Pancreas (tissue), 10 donors: ENCODE data around the gene RTKN2. TPM values are rescaled to one million over a fixed set of nuclear protein-coding genes. Genes with fewer than 3 reads are reported as not detected.

ENCODE experiments used
- ATAC-seq, 4 donors: fragments of 200-7000 bp; cut with Tn5 transposase; one replicate each; pipeline versions ENCODE4 v1.8.0 to v1.9.1; 2020; ENCODE audit warnings: mild to moderate bottlenecking in 4 of 4, moderate library complexity in 4 of 4
- DNase-seq, 6 donors: peaks; one replicate each; pipeline ENCODE4 v3.0.0-alpha.2; 2020
- FAIRE-seq: peaks from 2 replicates; lab custom pipeline; 2012; peaks lifted over from hg19 to GRCh38; lab: Jason Lieb, UNC
- H3K27ac ChIP-seq, 4 donors: fragments of 200-600 bp; sonication (generic); 1 replicate in 3 of 4; 2 replicates in 1 of 4; pipeline versions ENCODE4 v1.5.0 to v1.8.0; 2020
- H3K27me3 ChIP-seq, 4 donors: fragments of 200-600 bp; one replicate each; pipeline ENCODE4 v1.8.0; 2021
- H3K36me3 ChIP-seq, 3 donors: fragments of 200-600 bp; sonication (generic) in 1 of 3; one replicate each; pipeline versions ENCODE4 v1.5.0 to v1.8.0; 2020 to 2021
- H3K4me1 ChIP-seq, 3 donors: fragments of 200-600 bp; one replicate each; pipeline ENCODE4 v1.8.0; 2021
- H3K4me3 ChIP-seq, 4 donors: fragments of 200-600 bp; sonication (generic) in 2 of 4; one replicate each; pipeline versions ENCODE4 v1.5.0 to v1.8.0; 2020 to 2021
- H3K9me3 ChIP-seq, 4 donors: fragments of 200-600 bp; one replicate each; pipeline ENCODE4 v1.8.0; 2021
- CTCF ChIP-seq, 4 donors: fragments of 200-600 bp; sonication (generic) in 3 of 4; IDR thresholded peaks; one replicate each; pipeline versions ENCODE4 v1.5.0 to v1.8.0; 2021; ENCODE audit warnings: antibody characterized with exemption in 4 of 4
- WGBS, 2 donors: extraction: QIAGEN DNeasy Blood & Tissue Kit; methylation state at CpG; one replicate each; pipeline ENCODE4 v1.1.7; 2013; 5-methylcytosine and 5-hydroxymethylcytosine counted together
- intact Hi-C, 3 donors: fragments of 100-400 bp; cut with DNase I; formaldehyde crosslinking; loops; one replicate each; pipeline versions ENCODE4 v1.11.1 to v1.14.2; 2022
- polyA plus RNA-seq, 2 donors: library from polyadenylated mRNA; stranded (reverse); fragments of 200-250 nt; gene quantifications; one replicate each; pipeline ENCODE4 v1.2.3, GENCODE V29; 2013
- total RNA-seq, 6 donors: library from RNA; stranded (reverse); fragmentation: NEBNext Ultra II Directional in 4 of 6; extraction: Animal tissue kit (Norgen Biotek cat#: 25700) in 4 of 6; gene quantifications; one replicate each; pipeline versions ENCODE4 v1.2.1 to v1.2.4, GENCODE V29; 2021 to 2023
- donor health status: healthy with polysubstance abuse.
- donor health status: DM: no; HTN: no; CAD: no; lungs with moderate emphysema.
- donor health status: DM: no; HTN: no; CAD: no.
- donor health status: control.
- donor health status: control.
- donor health status: Bipolar disorder and iron deficiency.
- donor health status: DM: yes; HTN: yes; CAD: no.
- donor health status: DM: no; HTN: no; CAD: no.
- donor health status: DM: no; HTN: no; CAD: no.
- donor health status: DM: yes; HTN: yes; CAD: no.

The RTKN2 gene
- total and polyA plus RNA-seq, 8 donors, result 0.04 to 0.31 (median 0.16) TPM; not detected in 1

DNA sequence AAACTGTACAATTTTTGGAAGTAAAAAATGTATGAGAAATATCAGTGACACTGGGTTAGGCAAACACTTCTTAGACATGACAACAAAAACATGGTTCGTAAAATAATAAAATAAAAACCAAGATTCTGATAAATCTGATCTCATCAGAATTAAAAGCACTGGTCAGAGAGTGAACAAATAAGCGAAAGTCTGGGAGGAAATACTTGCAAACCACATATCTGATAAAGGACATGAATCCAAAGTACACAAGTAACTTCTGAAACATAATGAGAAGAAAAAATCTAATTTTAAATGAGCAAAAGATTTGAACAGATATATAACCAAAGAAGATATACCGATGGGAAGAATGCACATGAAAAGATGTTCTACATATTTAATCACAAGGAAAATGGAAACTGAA lies 91.5 kb downstream of the RTKN2 start:
- DNase-seq (no peak), ATAC-seq (no peak), FAIRE-seq (no peak)
- H3K27ac ChIP-seq, result no peak overlapping the region
- no peak for TF ChIP-seq CTCF (IDR thresholded peaks at IDR 0.05)
- no peaks in the 10 kb centered on the region for H3K27me3 ChIP-seq
- no peaks in the 10 kb centered on the region for H3K9me3 ChIP-seq
- intact Hi-C loops, result no loop called here
- H3K4me1 ChIP-seq, result no peaks in the 10 kb centered on the region
- no peaks in the 10 kb centered on the region for H3K36me3 ChIP-seq
- 86 to 87% methylated on average over 3 of the region's 3 CpGs for WGBS, 2 donors
- H3K4me3 ChIP-seq, result no peak overlapping the region

GRCh38 chr10:62175251-62175650 lies 93.4 kb downstream of the RTKN2 start:
- no peaks in the 10 kb centered on the region for H3K36me3 ChIP-seq
- no peak overlapping the region for H3K4me3 ChIP-seq
- no peaks in the 10 kb centered on the region for H3K4me1 ChIP-seq
- no peak for ATAC-seq
- WGBS, 2 donors, result 58 to 68% methylated on average over 2 of the region's 2 CpGs
- intact Hi-C loops, result no loop called here
- no peak for DNase-seq
- FAIRE-seq, result no peak
- TF ChIP-seq CTCF (IDR thresholded peaks at IDR 0.05), result no peak
- H3K27me3 ChIP-seq, result no peaks in the 10 kb centered on the region
- no peaks in the 10 kb centered on the region for H3K9me3 ChIP-seq
- no peak overlapping the region for H3K27ac ChIP-seq

GRCh38 chr10:62172465-62172864 lies 96.2 kb downstream of the RTKN2 start:
- H3K27ac ChIP-seq, result no peak overlapping the region
- no peaks in the 10 kb centered on the region for H3K36me3 ChIP-seq
- H3K4me1 ChIP-seq, result no peaks in the 10 kb centered on the region
- ATAC-seq (no peak), DNase-seq (no peak), FAIRE-seq (no peak)
- no peaks in the 10 kb centered on the region for H3K9me3 ChIP-seq
- no peak for TF ChIP-seq CTCF (IDR thresholded peaks at IDR 0.05)
- intact Hi-C loops, result no loop called here
- H3K27me3 ChIP-seq, result no peaks in the 10 kb centered on the region
- no peak overlapping the region for H3K4me3 ChIP-seq

GRCh38 chr10:62171791-62172190 lies 96.9 kb downstream of the RTKN2 start:
- H3K27me3 ChIP-seq, result no peaks in the 10 kb centered on the region
- ATAC-seq (no peak), DNase-seq (no peak), FAIRE-seq (no peak)
- intact Hi-C loops, result no loop called here
- TF ChIP-seq CTCF (IDR thresholded peaks at IDR 0.05), result no peak
- H3K4me1 ChIP-seq, result peaks cover 0 to 5% (median 3%) of the 10 kb centered on the region in 3 donors
- no peaks in the 10 kb centered on the region for H3K9me3 ChIP-seq
- no peak overlapping the region for H3K4me3 ChIP-seq
- no peak overlapping the region for H3K27ac ChIP-seq
- 55 to 57% methylated on average over 2 of the region's 2 CpGs for WGBS, 2 donors
- no peaks in the 10 kb centered on the region for H3K36me3 ChIP-seq

- H3K27me3 ChIP-seq, result no peaks in the 10 kb centered on the region
- DNase-seq, result no peak
- TF ChIP-seq CTCF (IDR thresholded peaks at IDR 0.05), result no peak
- H3K27ac ChIP-seq, result no peak overlapping the region
- ATAC-seq, result no peak
- WGBS, 2 donors, result 82 to 92% methylated on average over 1 of the region's 1 CpG
- H3K4me1 ChIP-seq, result peaks cover 0 to 12% (median 11%) of the 10 kb centered on the region in 3 donors
- no peak overlapping the region for H3K4me3 ChIP-seq
- FAIRE-seq, result no peak
- no peaks in the 10 kb centered on the region for H3K36me3 ChIP-seq
- intact Hi-C loops, result no loop called here
- H3K9me3 ChIP-seq, result no peaks in the 10 kb centered on the region
Observed at GRCh38 chr10:62170732-62171131, 97.9 kb downstream of the RTKN2 start.
